Nephron (organoid): Measurements from ENCODE around the gene TNS3.

Experiments used
- H3K27ac Mint-ChIP-seq, 3 experiments: 2 replicates each; pipeline ENCODE4 v1.8.0; 2020; ENCODE audit warnings: mixed read lengths in 3 of 3, mild to moderate bottlenecking in 2 of 3, moderate library complexity in 1 of 3
- H3K27me3 Mint-ChIP-seq: 2 replicates; pipeline ENCODE4 v1.8.0; 2021; ENCODE audit warnings: low read depth, mild to moderate bottlenecking, moderate library complexity, mixed read lengths
- H3K36me3 Mint-ChIP-seq: 2 replicates; pipeline ENCODE4 v1.8.0; 2020; ENCODE audit warnings: low read depth, mixed read lengths
- H3K4me1 Mint-ChIP-seq: 2 replicates; pipeline ENCODE4 v1.8.0; 2020; ENCODE audit warnings: mixed read lengths
- H3K4me3 Mint-ChIP-seq, 3 experiments: 2 replicates each; pipeline ENCODE4 v1.8.0; 2020; ENCODE audit warnings: mild to moderate bottlenecking in 3 of 3, mixed read lengths in 3 of 3, moderate library complexity in 2 of 3
- H3K9me3 Mint-ChIP-seq: 2 replicates; pipeline ENCODE4 v1.8.0; 2020; ENCODE audit warnings: mixed read lengths
- TF ChIP-seq, protein P1 (sequence below), 3 experiments: fragments of 200-600 bp; sonication (generic); IDR thresholded peaks; one replicate each; pipeline ENCODE4 v1.5.0; 2021; ENCODE audit warnings: antibody characterized with exemption in 3 of 3; ENCODE audit not compliant: unreplicated experiment in 3 of 3

Gene TNS3

GRCh38 chr7:47455872-47456185 is 126.1 kb downstream of the TNS3 start:
- Mint-ChIP-seq H3K27ac (peak overlapping the region in 1 of 3 experiments; percentile 14), H3K9me3 (no peaks in the 10 kb centered on the region), H3K36me3 (no peaks in the 10 kb centered on the region), H3K4me3 (no peak overlapping the region), H3K4me1 (peaks cover 80% of the 10 kb centered on the region), H3K27me3 (peaks cover 10% of the 10 kb centered on the region)
- TF ChIP-seq, protein P1, sequence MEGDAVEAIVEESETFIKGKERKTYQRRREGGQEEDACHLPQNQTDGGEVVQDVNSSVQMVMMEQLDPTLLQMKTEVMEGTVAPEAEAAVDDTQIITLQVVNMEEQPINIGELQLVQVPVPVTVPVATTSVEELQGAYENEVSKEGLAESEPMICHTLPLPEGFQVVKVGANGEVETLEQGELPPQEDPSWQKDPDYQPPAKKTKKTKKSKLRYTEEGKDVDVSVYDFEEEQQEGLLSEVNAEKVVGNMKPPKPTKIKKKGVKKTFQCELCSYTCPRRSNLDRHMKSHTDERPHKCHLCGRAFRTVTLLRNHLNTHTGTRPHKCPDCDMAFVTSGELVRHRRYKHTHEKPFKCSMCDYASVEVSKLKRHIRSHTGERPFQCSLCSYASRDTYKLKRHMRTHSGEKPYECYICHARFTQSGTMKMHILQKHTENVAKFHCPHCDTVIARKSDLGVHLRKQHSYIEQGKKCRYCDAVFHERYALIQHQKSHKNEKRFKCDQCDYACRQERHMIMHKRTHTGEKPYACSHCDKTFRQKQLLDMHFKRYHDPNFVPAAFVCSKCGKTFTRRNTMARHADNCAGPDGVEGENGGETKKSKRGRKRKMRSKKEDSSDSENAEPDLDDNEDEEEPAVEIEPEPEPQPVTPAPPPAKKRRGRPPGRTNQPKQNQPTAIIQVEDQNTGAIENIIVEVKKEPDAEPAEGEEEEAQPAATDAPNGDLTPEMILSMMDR (IDR thresholded peaks at IDR 0.05; ENCODE audit: unreplicated experiment in 3 of 3): no peak

DNA sequence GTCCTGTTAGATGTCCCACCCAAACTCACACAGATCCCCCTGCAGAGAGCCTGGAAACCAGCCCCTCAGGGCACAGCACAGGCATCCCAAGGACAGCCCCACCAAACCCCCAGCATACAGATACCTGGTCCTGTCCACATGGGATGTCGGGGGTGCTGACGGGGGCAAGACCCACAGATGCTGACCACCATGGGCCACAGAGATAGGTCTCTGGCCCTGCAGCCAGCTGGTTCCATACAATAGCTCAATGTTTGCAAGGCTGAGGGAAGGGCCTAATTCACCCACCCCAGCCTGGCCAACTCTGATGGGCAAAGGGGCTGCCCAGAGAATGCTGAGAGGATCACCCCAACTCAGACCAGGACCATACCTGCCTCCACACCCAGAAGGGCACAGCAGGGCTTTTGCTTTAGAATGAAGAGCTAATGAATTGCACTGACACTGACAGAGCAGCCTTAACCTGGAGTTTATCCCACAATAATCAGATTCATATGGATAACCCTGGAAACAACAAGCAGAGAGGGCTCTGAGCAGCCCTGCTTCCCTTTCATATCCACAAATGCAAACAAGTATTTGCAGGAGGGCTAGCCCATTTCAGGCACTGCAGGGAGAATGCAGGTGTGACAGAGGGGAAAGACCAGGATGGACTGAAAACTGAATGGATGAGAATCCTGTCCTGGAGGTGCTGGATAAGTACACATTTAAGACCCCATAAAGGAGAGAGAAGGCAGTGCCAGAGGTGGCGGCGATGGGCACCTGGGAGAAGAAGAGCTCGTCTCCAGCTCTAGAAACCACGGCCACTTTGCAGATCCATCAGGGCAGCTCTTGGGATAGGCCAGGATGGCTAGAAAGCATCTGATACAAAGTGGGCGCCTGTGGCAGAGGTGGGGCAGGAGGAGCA is 126.7 kb downstream of the TNS3 start:
- TF ChIP-seq, protein P1 (IDR thresholded peaks at IDR 0.05; ENCODE audit: unreplicated experiment in 3 of 3): no peak
- Mint-ChIP-seq H3K27me3 (peaks cover 10% of the 10 kb centered on the region), H3K9me3 (no peaks in the 10 kb centered on the region), H3K36me3 (no peaks in the 10 kb centered on the region), H3K4me1 (peaks cover 76% of the 10 kb centered on the region), H3K27ac (peak overlapping the region; percentile 75 to 95 (median 86)), H3K4me3 (peak overlapping the region in 1 of 3 experiments; percentile 43)

DNA sequence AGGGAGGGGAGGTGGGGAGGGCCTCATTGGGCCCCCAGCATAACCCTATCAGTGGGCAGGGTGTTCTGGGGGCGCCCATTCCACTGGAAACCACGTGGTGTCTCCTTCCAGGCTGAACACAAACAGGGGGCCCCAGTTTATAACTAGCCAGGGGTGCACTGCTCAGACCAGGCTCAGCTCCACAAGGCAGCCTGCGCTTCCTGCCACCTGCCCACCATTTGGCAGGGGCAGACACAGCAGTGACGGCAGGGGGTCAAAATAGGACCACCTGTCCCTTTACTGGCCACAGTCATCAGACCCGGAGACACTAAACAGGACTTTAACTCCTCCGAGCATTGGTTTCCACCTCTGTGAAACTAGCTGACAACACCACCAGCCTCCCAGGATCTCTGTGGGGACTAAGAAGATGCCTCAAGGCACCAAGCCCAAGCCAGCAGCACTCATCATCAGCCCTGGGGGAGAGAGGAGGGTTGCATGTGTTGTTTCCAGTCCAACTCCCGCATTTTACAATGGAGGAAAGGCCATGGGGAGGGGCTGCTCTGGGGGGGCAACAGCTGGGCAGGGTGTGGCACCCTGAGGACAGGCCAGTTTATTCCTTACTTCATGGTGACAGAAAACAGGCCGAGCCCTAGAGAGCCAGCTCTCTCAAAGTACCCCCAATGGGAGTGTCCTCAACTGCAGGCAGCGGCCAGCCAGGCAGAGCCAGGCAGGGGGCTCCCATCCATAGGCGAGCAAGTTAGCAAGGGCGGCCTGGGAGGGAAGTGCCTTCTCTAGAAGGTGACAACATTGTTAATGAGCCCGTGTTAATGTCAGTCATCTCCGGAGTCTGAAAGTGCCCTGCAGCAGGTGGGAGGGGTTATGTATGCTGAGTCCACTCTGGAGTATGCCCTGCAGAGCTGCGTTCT is 127.6 kb downstream of the TNS3 start:
- H3K4me1 Mint-ChIP-seq: peaks cover 79% of the 10 kb centered on the region
- H3K27ac Mint-ChIP-seq: peak overlapping the region; percentile 75 to 95 (median 86)
- peaks cover 10% of the 10 kb centered on the region for H3K27me3 Mint-ChIP-seq
- H3K36me3 Mint-ChIP-seq: no peaks in the 10 kb centered on the region
- peak overlapping the region in 1 of 3 experiments; percentile 43 for H3K4me3 Mint-ChIP-seq
- TF ChIP-seq, protein P1 (IDR thresholded peaks at IDR 0.05; ENCODE audit: unreplicated experiment in 3 of 3): no peak
- H3K9me3 Mint-ChIP-seq: no peaks in the 10 kb centered on the region

DNA sequence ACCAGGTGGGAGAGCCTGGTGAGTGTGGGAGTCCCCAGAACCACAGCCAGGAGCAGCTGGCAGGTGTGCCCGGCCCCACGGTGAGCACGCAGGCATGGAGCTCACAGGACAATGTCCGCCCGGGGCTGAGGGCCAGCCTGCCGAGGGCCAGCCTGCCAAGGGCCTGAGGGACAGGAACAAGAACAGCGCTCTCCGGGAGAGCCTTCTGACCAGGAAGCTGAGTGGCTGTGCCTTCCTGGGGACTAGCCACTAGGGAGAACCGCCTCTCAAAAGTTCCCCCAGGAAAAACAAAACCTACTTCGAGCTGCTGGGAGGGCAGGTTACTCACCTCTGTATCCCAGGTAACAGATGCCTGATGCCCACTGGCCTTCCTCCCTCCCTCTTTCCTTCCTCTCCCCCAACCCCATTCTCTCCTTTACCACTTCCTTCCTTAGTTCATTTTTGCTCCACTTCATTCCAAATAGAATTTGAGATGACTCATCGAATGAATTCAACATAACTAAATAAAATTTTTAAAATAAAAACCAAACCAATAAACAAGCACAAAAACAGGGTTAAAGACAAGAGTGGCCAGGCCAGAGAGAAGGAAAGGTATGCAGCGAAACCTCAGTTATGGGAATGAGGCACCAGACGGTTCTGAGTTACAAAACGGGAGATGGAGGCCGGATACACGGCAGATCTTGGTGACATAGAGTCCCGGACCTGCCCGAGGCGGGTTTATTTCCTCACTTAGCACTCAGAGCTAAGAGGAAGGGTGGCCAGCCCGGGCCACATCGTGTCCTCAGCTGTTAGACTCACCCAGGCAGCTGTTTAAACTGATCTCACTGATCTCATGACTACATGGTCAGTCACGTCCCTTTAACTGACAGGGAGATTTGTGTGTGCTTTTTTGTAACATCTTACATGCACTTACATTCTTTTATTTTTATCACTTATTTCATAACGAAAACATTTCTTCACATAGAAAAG is 128.5 kb downstream of the TNS3 start:
- H3K27ac Mint-ChIP-seq: peak overlapping the region; percentile 75 to 95 (median 86)
- H3K4me1 Mint-ChIP-seq: peaks cover 69% of the 10 kb centered on the region
- peaks cover 10% of the 10 kb centered on the region for H3K27me3 Mint-ChIP-seq
- peak overlapping the region in 1 of 3 experiments; percentile 25 for H3K4me3 Mint-ChIP-seq
- TF ChIP-seq, protein P1 (IDR thresholded peaks at IDR 0.05; ENCODE audit: unreplicated experiment in 3 of 3): no peak
- no peaks in the 10 kb centered on the region for H3K36me3 Mint-ChIP-seq
- H3K9me3 Mint-ChIP-seq: no peaks in the 10 kb centered on the region

DNA sequence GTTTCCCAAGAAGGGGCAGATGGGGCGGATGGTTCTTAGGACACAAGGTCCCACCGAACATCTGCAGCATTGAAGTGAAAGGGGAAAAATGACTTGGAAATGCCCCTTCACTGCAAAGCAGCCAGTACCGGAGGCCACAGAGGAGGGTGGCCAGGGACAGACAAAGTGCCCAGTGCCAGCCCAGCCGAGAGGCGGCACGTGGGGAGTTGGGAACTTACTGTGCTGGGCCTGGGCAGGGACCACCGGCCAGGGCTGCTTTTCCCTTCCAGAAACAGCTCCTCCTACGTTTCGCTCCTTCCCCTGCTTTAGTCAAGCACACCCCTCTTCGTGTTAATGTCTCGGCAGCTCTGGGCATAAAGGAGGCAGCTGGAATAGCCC is 129.2 kb downstream of the TNS3 start:
- H3K27me3 Mint-ChIP-seq: peaks cover 6% of the 10 kb centered on the region
- H3K9me3 Mint-ChIP-seq: no peaks in the 10 kb centered on the region
- peaks cover 65% of the 10 kb centered on the region for H3K4me1 Mint-ChIP-seq
- no peak overlapping the region for H3K4me3 Mint-ChIP-seq
- peaks cover 2% of the 10 kb centered on the region for H3K36me3 Mint-ChIP-seq
- TF ChIP-seq, protein P1 (IDR thresholded peaks at IDR 0.05; ENCODE audit: unreplicated experiment in 3 of 3): no peak
- peak overlapping the region; percentile 78 to 86 (median 82) for H3K27ac Mint-ChIP-seq
